ENCODE data around the gene ASB2. TPM values are rescaled to one million over a fixed set of nuclear protein-coding genes. Genes with fewer than 3 reads are reported as not detected.

Gene ASB2, protein sequence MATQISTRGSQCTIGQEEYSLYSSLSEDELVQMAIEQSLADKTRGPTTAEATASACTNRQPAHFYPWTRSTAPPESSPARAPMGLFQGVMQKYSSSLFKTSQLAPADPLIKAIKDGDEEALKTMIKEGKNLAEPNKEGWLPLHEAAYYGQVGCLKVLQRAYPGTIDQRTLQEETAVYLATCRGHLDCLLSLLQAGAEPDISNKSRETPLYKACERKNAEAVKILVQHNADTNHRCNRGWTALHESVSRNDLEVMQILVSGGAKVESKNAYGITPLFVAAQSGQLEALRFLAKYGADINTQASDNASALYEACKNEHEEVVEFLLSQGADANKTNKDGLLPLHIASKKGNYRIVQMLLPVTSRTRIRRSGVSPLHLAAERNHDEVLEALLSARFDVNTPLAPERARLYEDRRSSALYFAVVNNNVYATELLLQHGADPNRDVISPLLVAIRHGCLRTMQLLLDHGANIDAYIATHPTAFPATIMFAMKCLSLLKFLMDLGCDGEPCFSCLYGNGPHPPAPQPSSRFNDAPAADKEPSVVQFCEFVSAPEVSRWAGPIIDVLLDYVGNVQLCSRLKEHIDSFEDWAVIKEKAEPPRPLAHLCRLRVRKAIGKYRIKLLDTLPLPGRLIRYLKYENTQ
- total RNA-seq (1 to 10 TPM in 1 of 2 donors, under 1 TPM in 1; 0.50 to 4.0 TPM), polyA plus RNA-seq (ENCODE audit: insufficient read length in 2 of 2) (1 to 10 TPM; 1.6 to 2.1 TPM)
- long read RNA-seq, donor 1, partial matches to known transcripts: 0 of 1 reads
- long read RNA-seq, donor 1, other reads (novel, unspliced or antisense): 0 of 1 reads
- long read RNA-seq, donor 2, partial matches to known transcripts: 0 of 3 reads
- long read RNA-seq, donor 2, other reads (novel, unspliced or antisense): 0 of 3 reads
- long read RNA-seq, donor 3: 0 reads
- long read RNA-seq, donor 4, partial matches to known transcripts: 0 of 2 reads
- long read RNA-seq, donor 4, other reads (novel, unspliced or antisense): 0 of 2 reads

DNA sequence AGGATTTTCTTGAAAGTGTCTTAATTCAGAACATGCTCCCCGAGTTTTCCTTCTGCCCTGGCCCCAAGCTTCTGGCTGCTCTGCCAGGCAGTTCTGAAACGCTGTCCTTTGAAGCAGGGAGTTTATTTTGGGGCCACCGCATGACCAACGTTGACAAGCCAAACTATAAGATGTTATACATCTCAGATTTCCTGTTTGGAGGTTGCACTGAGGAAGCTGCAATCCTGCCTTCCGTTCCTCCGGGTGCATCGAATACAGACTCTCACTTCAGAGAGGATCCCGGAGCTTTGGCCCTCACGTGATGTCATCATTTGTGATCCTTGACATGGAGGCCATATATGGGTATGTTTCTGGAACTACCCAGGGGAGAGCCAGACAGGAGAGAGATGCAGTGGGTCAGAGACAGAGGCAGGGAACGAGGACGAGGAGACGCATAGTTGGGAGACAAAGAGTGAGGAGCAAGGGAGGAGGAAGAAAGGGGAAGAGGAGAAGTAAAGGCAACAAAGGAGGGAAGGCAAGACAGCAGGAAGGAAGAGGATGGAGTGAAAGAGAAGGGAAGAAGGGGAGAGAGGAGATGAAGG is at the start of gene ASB2:
Gene ASB2, minus strand, starts transcription at position 94 of the 581 bp plus-strand sequence. CDS start 12,031 bp downstream, outside the sequence.
- Histone ChIP-seq H3K27me3 (ENCODE audit: control insufficient read depth, insufficient read depth, low read length) (no peaks in the 10 kb centered on the region), H3K27ac (ENCODE audit: low read depth, low read length) (peak within 1 kb of the TSS; percentile 15), H3K9me3 (ENCODE audit: control insufficient read depth, insufficient read depth, low read length) (no peaks in the 10 kb centered on the region), H3K36me3 (ENCODE audit: control insufficient read depth, insufficient read depth, low read length) (no peaks in the 10 kb centered on the region), H3K4me1 (ENCODE audit: control insufficient read depth, insufficient read depth, low read length) (peaks cover 33% of the 10 kb centered on the region), H3K4me3 (ENCODE audit: low read depth, low read length) (peak within 1 kb of the TSS; percentile 12)
- DNase-seq (ENCODE audit: low read depth in 4 of 6, low spot score in 6 of 6): no peak
- 54% methylated on average over 11 of the region's 12 CpGs for WGBS (ENCODE audit: insufficient coverage)

DNA sequence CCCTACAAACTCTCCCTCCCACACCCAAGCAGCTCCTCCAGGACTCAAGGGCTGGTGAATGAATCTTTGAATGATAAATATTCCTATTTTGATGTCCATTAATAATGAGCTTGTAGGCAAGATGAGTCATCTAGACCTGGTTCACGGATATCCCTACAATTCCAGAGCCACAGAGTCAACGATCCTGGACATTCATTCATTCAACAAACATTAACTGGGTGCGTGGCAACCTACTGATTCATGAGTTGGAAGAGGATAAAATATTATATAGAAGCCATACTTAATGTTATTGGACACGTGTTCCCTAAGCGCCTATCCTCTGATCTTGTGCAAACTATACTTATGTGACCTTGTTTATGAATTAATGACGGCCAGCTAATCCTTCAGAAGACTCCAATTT is 49.4 kb upstream of the ASB2 start:
- no peaks in the 10 kb centered on the region for H3K9me3 ChIP-seq (ENCODE audit: control insufficient read depth, insufficient read depth, low read length)
- 30% methylated on average over 2 of the region's 6 CpGs for WGBS (ENCODE audit: insufficient coverage)
- H3K27ac ChIP-seq (ENCODE audit: low read depth, low read length): no peak overlapping the region
- H3K4me1 ChIP-seq (ENCODE audit: control insufficient read depth, insufficient read depth, low read length): peaks cover 22% of the 10 kb centered on the region
- H3K27me3 ChIP-seq (ENCODE audit: control insufficient read depth, insufficient read depth, low read length): no peaks in the 10 kb centered on the region
- no peak overlapping the region for H3K4me3 ChIP-seq (ENCODE audit: low read depth, low read length)
- no peak for DNase-seq (ENCODE audit: low read depth in 4 of 6, low spot score in 6 of 6)
- H3K36me3 ChIP-seq (ENCODE audit: control insufficient read depth, insufficient read depth, low read length): peaks cover 4% of the 10 kb centered on the region

DNA sequence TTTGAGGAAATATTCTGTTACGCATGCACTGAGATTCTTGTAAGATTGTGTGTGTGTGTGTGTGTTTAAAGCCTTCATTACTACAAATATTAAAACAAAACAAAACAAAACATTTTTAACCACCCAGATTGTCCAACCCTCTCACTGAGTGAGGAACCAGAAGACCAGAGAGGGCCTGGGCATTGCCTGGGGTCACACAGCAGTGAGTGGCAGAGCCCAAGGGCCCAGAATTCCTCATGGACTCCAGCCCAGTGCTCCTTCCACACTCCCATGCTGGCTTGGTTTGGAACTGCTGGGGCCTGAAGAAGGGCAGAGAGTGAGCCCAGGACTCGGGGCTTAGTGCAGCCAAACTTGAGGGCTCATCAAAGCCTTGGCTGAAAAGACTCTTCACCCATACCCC is 48.2 kb upstream of the ASB2 start:
- H3K4me1 ChIP-seq (ENCODE audit: control insufficient read depth, insufficient read depth, low read length): peaks cover 19% of the 10 kb centered on the region
- DNase-seq (ENCODE audit: low read depth in 4 of 6, low spot score in 6 of 6): no peak
- peaks cover 4% of the 10 kb centered on the region for H3K36me3 ChIP-seq (ENCODE audit: control insufficient read depth, insufficient read depth, low read length)
- no peak overlapping the region for H3K27ac ChIP-seq (ENCODE audit: low read depth, low read length)
- H3K27me3 ChIP-seq (ENCODE audit: control insufficient read depth, insufficient read depth, low read length): no peaks in the 10 kb centered on the region
- H3K9me3 ChIP-seq (ENCODE audit: control insufficient read depth, insufficient read depth, low read length): no peaks in the 10 kb centered on the region
- WGBS (ENCODE audit: insufficient coverage): no CpG with 5 or more reads among the region's 2 CpGs
- no peak overlapping the region for H3K4me3 ChIP-seq (ENCODE audit: low read depth, low read length)

DNA sequence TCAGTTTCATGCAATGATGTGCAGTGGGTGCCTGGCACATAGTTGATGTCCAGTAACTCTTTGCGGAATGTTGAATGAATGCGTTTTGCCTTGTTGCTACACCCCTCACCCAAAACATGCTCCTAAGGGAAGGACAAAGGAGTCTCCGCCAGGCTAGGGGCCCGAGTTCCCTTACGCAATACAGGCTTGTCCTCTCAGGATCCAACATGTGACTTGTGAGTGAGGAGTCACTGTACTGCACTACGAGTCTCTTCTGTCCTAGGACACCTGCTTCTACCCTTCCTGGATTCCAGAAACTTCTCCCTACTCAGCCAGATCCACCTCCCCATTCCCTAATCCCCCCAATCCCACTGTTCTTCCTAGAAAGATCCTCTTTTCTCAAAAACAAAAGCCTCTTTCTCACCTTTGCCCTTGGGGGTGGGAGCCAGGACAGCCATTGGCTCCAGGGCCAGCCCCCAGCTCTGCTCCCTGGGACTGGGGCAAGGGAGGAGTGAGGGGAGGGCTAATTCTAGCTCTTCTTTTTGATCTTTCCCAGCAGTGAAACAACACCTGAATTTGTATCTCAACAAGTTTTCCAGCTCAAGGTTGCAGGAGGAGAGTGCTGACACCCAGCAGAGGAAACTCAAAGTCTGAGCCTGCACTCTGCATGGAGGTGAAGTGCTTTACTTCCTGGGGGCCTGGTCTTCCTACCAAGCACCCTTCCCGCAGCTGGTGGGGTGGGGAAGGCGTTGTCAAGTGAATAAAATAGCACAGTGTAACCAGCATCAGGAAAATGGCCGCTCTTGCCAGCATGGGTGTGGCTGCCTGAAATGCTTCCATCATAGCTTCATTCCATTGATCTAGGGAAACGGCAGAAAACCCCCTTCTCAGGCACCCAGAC is 46.4 kb upstream of the ASB2 start:
- Histone ChIP-seq H3K36me3 (ENCODE audit: control insufficient read depth, insufficient read depth, low read length) (peaks cover 2% of the 10 kb centered on the region), H3K4me1 (ENCODE audit: control insufficient read depth, insufficient read depth, low read length) (peaks cover 12% of the 10 kb centered on the region), H3K9me3 (ENCODE audit: control insufficient read depth, insufficient read depth, low read length) (no peaks in the 10 kb centered on the region), H3K4me3 (ENCODE audit: low read depth, low read length) (no peak overlapping the region), H3K27me3 (ENCODE audit: control insufficient read depth, insufficient read depth, low read length) (no peaks in the 10 kb centered on the region), H3K27ac (ENCODE audit: low read depth, low read length) (no peak overlapping the region)
- DNase-seq (ENCODE audit: low read depth in 4 of 6, low spot score in 6 of 6): no peak
- 66% methylated on average over 8 of the region's 10 CpGs for WGBS (ENCODE audit: insufficient coverage)

DNA sequence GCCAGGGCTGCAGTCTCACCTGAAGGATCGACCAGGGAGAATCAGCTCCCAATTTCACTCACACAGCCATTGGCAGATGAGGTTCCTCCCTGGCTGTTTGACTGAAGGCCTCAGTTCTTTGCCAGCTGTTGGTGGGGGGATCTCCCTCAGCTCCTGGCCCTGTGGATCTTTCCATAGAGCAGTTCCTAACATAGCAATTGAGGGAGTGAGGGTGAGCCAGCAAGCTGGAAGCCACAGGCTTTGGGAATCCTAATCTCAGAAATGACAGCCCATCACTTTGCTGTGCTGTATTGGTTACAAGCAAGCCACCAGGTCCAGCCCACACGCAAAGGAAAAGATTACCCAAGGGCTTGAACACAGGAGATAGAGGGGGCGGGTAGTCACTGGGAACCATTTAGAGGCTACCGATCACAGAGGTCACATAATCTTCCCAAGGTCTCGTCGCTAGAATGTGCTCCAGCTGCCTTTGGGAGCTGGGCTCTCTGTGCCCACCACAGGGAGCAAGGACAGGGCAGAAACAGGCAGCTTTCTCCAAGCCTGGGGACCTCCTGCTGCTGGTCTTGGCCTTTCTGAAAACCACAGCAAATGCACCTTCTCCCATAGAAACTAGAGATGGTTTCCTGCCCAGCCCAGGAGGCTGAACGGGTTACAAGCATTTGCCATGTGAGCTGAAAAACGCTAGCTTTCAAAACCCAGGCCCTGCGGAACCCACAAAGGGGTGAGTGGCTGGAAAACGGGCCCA is 45.2 kb upstream of the ASB2 start:
- Histone ChIP-seq H3K4me1 (ENCODE audit: control insufficient read depth, insufficient read depth, low read length) (peaks cover 4% of the 10 kb centered on the region), H3K4me3 (ENCODE audit: low read depth, low read length) (no peak overlapping the region), H3K27me3 (ENCODE audit: control insufficient read depth, insufficient read depth, low read length) (no peaks in the 10 kb centered on the region), H3K9me3 (ENCODE audit: control insufficient read depth, insufficient read depth, low read length) (no peaks in the 10 kb centered on the region), H3K27ac (ENCODE audit: low read depth, low read length) (no peak overlapping the region), H3K36me3 (ENCODE audit: control insufficient read depth, insufficient read depth, low read length) (no peaks in the 10 kb centered on the region)
- no peak for DNase-seq (ENCODE audit: low read depth in 4 of 6, low spot score in 6 of 6)
- 63% methylated on average over 9 of the region's 10 CpGs for WGBS (ENCODE audit: insufficient coverage)

DNA sequence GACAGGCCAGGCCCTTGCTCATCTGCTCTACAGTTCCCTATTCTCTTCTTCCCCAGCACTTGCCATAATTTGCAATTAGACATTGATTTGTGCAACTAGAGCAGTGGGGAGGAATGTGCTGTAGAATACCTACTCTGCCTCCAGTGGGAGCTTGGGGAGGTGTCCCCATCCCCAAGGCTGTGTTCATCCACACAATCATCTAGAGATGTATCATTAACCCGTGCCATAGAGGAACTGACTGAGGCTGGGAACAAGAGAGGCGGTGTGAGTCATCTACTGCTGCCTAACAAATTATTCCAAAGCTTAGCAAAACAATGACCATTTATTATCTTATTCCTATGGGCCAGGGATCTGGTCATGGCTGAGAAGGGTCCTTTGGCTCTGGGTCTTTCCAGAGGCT is 44.6 kb upstream of the ASB2 start:
- H3K4me3 ChIP-seq (ENCODE audit: low read depth, low read length): no peak overlapping the region
- H3K27ac ChIP-seq (ENCODE audit: low read depth, low read length): no peak overlapping the region
- H3K4me1 ChIP-seq (ENCODE audit: control insufficient read depth, insufficient read depth, low read length): peaks cover 8% of the 10 kb centered on the region
- H3K9me3 ChIP-seq (ENCODE audit: control insufficient read depth, insufficient read depth, low read length): no peaks in the 10 kb centered on the region
- DNase-seq (ENCODE audit: low read depth in 4 of 6, low spot score in 6 of 6): no peak
- no peaks in the 10 kb centered on the region for H3K36me3 ChIP-seq (ENCODE audit: control insufficient read depth, insufficient read depth, low read length)
- no peaks in the 10 kb centered on the region for H3K27me3 ChIP-seq (ENCODE audit: control insufficient read depth, insufficient read depth, low read length)
- WGBS (ENCODE audit: insufficient coverage): no CpG with 5 or more reads among the region's 2 CpGs

DNA sequence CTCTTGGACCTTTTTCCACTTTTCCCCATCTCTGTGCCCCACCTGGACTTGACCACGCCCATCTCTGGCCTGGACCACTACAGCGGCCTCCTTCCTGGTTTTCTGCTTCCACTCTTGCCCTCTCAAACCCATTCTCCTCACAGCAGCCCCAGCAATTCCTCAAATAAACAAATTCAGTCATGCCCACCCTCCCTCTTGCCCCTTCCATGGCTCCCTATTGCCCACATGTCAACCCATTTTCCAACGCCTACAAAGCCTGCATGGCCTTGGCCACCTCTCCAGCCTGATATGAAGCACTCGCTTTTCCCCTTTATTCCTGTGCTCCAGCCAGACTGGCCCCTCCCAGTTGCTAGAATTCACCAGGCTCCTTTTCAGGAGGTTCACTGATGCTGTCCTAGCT is 43.9 kb upstream of the ASB2 start:
- no peaks in the 10 kb centered on the region for H3K9me3 ChIP-seq (ENCODE audit: control insufficient read depth, insufficient read depth, low read length)

DNA sequence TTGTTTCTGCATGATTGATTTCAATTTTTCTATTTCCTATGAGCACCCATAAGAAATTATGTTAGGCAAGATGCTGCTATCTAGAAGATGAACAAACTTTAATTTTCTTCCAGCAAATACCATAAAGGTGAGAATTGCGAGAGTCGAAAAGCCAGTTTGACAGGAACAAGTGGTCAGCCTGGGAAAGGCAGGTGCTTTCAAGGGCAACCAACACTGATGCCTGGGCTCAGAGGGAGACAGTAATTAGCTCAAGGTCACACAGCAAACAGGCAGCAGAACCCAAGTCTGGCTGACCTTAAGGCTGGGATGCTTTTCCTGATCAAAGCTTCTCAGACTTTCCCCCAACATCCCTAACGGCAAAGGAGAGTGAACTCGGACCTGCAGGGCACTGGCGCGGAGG is 43.0 kb upstream of the ASB2 start:
- peaks cover 8% of the 10 kb centered on the region for H3K4me1 ChIP-seq (ENCODE audit: control insufficient read depth, insufficient read depth, low read length)
- no peak for DNase-seq (ENCODE audit: low read depth in 4 of 6, low spot score in 6 of 6)
- WGBS (ENCODE audit: insufficient coverage): 100% methylated on average over 2 of the region's 6 CpGs
- no peak overlapping the region for H3K27ac ChIP-seq (ENCODE audit: low read depth, low read length)
- no peaks in the 10 kb centered on the region for H3K9me3 ChIP-seq (ENCODE audit: control insufficient read depth, insufficient read depth, low read length)
- no peak overlapping the region for H3K4me3 ChIP-seq (ENCODE audit: low read depth, low read length)
- no peaks in the 10 kb centered on the region for H3K36me3 ChIP-seq (ENCODE audit: control insufficient read depth, insufficient read depth, low read length)
- no peaks in the 10 kb centered on the region for H3K27me3 ChIP-seq (ENCODE audit: control insufficient read depth, insufficient read depth, low read length)

More for the DNA sequence above, 43.9 kb upstream of the ASB2 start:
- no peaks in the 10 kb centered on the region for H3K36me3 ChIP-seq (ENCODE audit: control insufficient read depth, insufficient read depth, low read length)
- H3K27me3 ChIP-seq (ENCODE audit: control insufficient read depth, insufficient read depth, low read length): no peaks in the 10 kb centered on the region
- peaks cover 8% of the 10 kb centered on the region for H3K4me1 ChIP-seq (ENCODE audit: control insufficient read depth, insufficient read depth, low read length)
- H3K27ac ChIP-seq (ENCODE audit: low read depth, low read length): no peak overlapping the region
- no peak overlapping the region for H3K4me3 ChIP-seq (ENCODE audit: low read depth, low read length)
- 96% methylated on average over 4 of the region's 4 CpGs for WGBS (ENCODE audit: insufficient coverage)
- no peak for DNase-seq (ENCODE audit: low read depth in 4 of 6, low spot score in 6 of 6)

Measured in spinal cord (tissue), 10 donors.